NCI-H2227 (cell line): Measurements from ENCODE around the gene ELOVL1.
A peak's percentile ranks its signal among the peaks of the same experiment; 100 is the strongest.
"Not testable (repeated sequence)": the region's sequence is repeated elsewhere in the genome, so short reads cannot be mapped to it uniquely, and the experiment has no call there.

ENCODE experiments used
- DNase-seq: peaks from one replicate; lab custom pipeline; 2025; ENCODE audit not compliant: unreplicated experiment; lab: John Stamatoyannopoulos, UW

Gene ELOVL1

DNA sequence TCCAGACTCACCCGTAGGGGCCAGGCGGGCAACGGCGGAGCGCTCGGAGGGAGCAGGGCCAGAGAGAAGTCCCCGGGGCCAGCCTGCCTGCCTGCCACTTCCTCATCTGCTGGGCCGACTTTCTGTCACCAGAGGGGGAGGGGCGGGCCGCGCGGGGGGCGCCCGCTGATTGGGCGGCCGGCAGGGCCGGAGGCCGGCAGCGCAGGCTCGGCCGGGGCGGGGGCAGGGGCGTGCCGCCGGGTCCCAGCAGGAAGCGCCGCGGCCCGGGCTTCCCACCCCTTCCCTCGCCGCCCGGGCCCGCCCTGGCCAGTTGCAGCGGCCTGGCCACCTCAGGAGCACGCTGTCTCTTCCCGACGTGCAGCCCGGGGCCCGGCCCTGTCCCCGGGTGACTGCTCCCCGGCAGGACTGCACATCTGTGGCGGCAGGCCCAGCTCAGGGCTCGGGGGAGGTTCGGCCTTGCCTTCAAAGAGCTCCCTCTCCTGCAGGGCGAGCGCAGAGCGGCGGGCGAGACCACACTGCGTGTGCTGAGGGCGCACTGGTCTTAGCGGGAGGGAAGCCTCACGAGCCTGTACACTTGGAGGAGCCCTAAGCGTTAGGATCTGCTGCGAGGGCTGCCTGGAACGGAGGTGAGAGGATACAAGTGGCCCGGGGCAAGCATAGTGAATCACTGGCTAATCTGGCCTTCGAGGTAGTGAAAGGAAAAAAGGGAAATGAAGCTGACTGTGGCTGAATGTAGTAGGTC lies at the start of gene ELOVL1:
TSS of gene ELOVL1 (minus strand) at position 108 of the 742 bp plus-strand sequence. CDS start 2,402 bp downstream, outside the sequence.
- DNase-seq = peak; percentile 91

DNA sequence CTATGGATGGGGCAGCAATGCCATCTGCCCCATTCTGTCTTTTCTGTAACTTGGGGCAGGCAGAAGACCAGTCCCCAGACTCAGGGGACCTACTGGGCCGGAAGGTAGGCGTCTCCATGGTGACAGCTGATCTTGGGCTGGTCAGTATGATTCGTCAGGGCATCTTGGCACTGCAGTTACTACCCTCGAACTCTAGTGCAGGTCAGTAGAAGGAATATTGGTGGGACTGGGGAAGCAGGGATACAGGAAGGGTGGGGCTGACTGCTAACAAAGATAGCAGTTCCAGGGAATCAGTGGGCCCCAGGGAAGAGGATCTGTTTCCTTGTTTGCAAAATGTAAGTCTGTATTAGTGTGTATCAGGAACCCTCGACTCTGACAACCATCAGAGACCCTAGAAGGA lies 48.1 kb upstream of the ELOVL1 start:
- no peak for DNase-seq

DNA sequence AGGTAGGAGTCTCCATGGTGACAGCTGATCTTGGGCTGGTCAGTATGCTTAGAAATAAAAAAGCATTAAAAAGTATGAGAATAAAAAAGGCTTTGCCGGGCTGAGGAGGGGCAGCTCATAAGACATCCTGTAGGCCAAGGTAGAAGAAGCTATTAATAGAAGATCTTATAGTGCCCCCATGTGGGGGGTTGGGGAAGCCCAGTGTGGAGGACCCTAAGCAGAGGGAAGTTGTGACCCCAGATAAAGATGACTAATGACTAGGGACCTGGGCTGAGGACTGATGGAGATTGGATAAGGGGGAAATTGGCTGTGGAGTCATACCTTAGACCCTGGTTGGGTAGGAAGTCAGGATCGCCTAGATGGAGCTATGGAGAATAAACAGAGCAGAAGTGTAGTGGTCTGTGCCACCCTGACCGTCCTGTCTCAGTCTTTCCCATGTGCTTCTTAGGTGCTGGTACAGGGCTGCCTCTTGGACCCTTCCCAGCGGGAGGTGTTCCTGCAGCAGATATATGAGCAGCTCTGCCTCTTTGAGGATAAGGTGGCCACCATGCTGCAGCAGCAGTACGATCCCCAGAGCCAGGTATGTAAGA lies 46.9 kb upstream of the ELOVL1 start:
- DNase-seq = peak; percentile 66

DNA sequence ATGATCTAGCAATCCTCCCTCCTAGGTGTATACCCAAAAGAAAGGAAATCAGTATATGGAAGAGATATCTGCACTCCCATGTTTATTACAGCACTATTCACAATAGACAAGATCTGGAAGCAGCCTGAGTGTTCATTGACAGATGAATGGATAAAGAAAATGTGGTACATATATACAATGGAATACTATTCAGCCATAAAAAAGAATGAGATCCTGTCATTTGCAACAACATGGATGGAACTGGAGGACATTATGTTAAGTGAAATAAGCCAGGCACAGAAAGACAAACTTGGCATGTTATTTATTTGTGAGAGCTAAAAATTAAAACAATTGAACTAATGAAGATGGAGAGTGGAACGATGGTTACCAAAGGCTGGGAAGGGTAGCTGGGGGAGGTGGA lies 45.6 kb upstream of the ELOVL1 start:
- not testable (repeated sequence) for DNase-seq

GRCh38 chr1:43410571-43410970 lies 42.8 kb upstream of the ELOVL1 start:
- no peak for DNase-seq

- DNase-seq = no peak
Observed at GRCh38 chr1:43405876-43406234, 38.0 kb upstream of the ELOVL1 start.

GRCh38 chr1:43405219-43405875 lies 37.5 kb upstream of the ELOVL1 start:
- peak; percentile 27 for DNase-seq

DNA sequence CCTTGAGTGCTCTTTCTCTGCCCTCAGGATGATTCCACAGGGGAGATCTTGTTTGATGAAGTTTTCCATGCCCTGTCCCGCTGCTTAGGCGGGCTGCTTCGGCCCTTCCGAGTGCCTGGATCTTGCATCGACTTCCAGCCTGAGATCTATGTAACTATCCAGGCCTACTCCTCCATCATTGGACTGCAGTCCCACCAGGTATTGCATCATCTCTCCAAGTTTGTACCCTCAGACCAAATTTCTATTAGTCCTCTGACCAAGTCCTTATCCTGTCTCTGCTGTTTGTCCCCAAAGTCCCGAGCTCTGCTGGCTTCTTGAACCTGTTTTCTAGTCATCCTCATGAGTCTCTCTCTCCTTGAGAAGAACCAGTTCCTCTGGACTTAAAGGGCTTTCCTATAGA lies 36.5 kb upstream of the ELOVL1 start:
- DNase-seq = no peak

DNA sequence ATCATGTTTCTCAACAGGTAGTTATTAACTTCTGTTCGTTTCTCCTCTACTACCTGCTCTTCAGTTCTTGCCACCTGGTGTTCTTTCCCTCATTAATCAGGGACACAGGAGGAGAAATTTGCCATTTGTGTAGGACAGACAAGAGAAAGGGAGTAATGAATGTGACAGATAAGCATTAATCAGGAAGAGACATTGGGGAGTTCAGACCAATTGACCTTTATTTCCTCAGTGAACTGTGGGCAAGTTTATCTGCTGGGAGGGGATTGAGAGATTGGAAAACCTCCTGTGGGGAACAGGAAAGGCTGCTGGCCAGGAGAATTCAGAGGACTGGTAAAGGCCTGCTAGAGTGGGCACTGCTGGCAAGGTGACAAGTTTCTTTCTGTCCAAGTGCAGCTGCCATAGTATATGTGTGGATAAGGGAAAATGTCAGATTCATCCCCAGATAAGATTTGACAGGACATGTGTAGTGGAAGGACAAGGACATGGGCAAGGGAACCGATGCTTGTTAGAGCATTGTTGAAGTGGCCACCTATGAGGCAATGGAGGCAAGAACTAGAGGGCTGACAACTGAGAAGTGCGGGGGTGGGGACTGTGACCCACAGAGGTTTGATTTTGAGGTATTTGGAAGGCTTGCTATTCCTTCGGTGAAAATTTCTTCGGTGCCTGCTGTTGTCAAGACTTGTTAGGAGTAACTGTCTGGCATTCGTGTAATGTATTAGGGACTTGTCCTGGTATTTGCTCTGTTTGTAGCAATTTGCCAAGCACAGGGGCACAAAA lies 34.5 kb upstream of the ELOVL1 start:
- no peak for DNase-seq

- not testable (repeated sequence) for DNase-seq
Observed at GRCh38 chr1:43400441-43400840, 32.6 kb upstream of the ELOVL1 start.

- DNase-seq = no peak
Observed at GRCh38 chr1:43398227-43398626, 30.4 kb upstream of the ELOVL1 start.

DNA sequence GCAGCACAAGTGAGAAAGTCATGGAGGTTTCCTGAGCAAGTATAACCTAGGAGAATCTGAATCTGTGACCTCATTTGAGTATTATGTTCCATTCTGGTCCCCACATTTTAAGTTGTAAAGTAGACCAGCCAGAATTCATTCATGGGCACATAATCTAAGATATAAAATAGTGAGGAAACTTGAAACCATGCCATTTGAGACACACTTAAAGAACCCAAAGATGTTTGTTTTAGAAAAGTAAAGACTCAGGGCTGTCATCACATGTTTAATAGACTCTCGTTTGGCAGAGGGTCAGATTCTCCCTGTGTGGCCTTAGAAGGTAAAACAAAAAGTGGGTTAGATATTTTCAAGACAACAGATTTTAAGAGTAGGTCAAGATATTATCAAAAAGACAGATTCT lies 28.2 kb upstream of the ELOVL1 start:
- DNase-seq = no peak

DNA sequence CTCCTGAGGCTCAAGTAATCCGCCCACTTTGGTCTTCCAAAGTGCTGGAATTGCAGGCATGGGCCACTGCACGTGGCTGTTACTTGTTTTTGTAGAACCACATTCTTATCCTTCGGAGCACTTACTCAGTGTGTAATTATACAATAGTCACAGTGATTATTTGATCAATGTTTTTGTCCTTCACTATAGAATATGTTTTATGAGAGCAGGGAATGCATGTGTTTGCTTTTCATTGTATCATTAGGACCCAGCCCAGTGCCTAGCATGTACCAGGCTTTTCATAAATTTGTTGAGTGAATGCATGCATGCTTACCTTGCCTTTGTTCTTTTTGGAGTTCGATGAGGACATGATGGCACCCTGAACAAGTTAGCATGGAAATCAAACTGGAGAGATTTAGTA lies 27.7 kb upstream of the ELOVL1 start:
- no peak for DNase-seq

DNA sequence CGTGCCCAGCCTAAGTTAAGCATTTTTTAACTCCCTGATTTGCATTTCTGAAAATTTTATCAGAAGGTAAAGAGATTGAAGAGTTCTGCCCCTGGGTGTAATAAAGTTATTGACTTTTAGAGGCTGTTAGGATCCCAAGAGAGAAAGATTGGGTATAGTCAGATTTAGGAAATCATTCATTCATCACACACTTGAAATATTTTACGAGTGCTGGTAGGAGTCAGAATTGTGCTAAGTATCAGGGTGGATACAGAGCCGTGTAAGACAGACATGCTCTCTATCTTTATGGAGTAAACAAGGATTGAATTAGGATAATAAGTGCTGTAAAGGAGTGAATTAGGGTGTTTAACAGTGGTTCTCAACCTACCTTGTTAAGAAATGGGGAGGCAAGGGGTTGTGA lies 24.9 kb upstream of the ELOVL1 start:
- no peak for DNase-seq

- peak; percentile 94 for DNase-seq
Observed at GRCh38 chr1:43389326-43390313, 21.8 kb upstream of the ELOVL1 start, which contains the start of the genes MED8 and SZT2. MED8 (minus strand) TSS chr1:43389800; CDS start chr1:43389764, 36 bp downstream. SZT2 (plus strand) TSS chr1:43389899; CDS start chr1:43389969, 70 bp downstream.

- no peak for DNase-seq
Observed at GRCh38 chr1:43388613-43389012, 20.8 kb upstream of the ELOVL1 start.

- no peak for DNase-seq
Observed at GRCh38 chr1:43387976-43388599, 20.3 kb upstream of the ELOVL1 start.

DNA sequence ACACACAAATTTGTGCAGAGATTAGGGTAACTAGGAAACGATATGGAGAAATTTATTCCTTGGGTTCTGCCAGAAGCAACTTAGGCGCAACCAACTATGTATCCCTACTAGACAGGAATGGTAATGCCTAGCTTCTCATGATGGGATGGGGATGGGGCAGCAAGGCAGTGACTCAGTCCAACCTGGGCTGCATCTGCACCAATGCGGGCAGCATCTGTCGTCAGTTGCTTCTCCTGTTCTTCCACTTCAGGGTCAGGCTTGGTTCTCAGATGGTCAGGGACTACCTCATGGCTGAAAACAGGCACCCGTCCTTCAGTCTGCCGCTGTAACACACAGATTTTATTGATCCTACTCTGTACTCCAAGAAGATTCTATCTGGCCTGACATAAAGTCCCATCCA lies 18.9 kb upstream of the ELOVL1 start:
- no peak for DNase-seq

- no peak for DNase-seq
Observed at GRCh38 chr1:43383449-43383848, 15.6 kb upstream of the ELOVL1 start.
